ENCODE data around the gene SLC27A4.

GRCh38 chr9:128358090-128358489, 17.8 kb downstream of the SLC27A4 start:
- TF ChIP-seq EZH2 (IDR thresholded peaks at IDR 0.05; ENCODE audit: insufficient read depth, poor library complexity, severe bottlenecking), result no peak
- no peak for TF ChIP-seq EZH2phosphoT487 (IDR thresholded peaks at IDR 0.05; ENCODE audit: insufficient read depth, low read depth)

Measured in GM23248 (cell line).